Occipital lobe (tissue), 2 donors: ENCODE measurements around the gene NPAT. TPM values are rescaled to one million over a fixed set of nuclear protein-coding genes. Genes with fewer than 3 reads are reported as not detected.
"Not testable (repeated sequence)": the region's sequence is repeated elsewhere in the genome, so short reads cannot be mapped to it uniquely, and the experiment has no call there.

Experiments used
- DNase-seq: peaks from one replicate; lab custom pipeline; 2025; lab: John Stamatoyannopoulos, UW
- total RNA-seq: library from RNA; depleted of rRNA; stranded (reverse); fragments of >200 nt; gene quantifications from one replicate; pipeline ENCODE4 v1.2.3, GENCODE V29; 2014

Gene NPAT
- total RNA-seq, 1 donor from 2014 or later = 31.2 TPM

DNA sequence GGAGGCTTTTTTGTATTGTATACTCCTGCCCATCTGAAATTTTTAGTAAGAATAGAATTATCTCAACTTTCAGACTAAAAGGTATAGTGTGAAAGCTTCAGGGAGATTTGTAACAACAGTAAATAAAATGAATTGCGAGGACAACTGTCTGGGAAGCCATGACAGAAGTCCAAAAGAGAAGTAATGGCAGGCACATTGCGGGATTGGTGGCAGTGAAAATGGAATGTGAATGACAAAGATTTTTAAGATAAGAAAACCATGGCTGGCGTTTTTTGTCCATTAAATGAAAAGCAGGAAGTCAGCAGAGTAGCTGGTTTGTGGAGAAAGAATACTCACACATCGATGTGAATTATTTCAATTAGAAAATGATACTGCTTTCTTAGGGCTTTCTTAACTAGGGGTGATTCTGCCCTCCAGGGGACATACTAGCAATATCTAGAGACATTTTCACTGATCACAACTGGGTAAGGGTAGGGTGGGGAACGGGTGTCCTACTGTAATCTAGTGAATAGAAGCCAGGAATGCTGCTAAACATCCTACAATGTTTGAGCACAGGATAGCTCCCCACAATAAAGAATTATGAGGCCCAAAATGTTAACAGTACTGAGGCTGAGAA lies 1.6 kb downstream of the NPAT start:
- no peak for DNase-seq

DNA sequence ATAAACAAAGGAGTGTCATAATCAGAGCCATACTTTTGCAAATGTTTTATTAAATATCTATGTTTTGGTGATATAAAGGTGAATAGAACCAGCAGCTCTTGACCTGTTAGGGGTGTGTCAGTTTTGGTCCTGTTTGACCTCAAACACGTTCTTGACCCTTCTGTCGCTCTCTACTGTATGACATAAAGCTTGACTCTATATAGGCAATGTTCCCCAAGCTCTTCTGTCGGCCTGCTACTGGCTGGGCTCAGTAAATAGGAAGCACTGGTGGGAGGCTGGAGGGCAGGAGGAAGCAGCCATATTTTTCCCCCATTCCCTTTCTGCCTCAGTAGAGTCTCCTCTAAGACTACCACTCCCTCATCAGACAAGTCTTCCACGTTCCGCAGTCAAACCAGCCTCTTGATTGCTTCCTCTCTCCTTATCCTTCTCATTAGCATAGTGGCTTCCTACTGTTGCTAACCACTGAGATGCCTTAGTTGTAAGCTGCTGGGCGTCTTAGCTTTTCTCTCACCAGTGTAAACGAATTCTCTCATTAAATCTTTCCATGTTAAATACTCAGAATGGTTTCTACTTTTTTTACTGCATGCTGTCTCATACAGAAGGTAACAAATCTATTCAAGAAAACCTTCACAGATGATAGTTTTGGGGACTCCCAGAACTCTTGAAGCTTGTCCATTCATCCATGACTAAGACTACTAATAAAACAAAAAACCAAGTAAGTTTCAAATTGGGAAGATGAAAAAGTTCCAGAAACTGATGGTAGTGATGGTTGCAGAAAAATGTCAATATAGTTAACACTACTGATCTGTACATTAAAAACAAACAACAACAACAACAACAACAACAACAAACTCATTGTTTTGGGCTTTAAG lies 3.3 kb downstream of the NPAT start:
- DNase-seq = no peak

DNA sequence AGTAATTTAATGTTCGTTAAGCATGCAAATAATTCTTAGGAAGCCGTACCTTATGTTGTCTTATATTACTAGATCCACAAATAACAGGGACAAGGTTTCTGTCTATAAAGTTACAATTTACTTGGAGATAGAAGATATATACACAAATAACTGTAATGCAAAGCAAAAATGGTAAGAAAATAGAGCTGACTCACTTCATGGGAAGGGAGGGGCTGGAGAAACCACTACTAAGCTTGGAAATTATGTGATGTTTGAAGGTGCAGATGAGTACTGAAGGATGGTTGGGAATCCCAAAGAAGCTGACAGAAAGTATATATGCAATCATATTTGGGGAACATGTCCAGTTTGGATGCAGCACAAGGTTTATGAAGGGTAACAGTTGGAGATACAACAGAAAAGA lies 4.0 kb downstream of the NPAT start:
- no peak for DNase-seq

DNA sequence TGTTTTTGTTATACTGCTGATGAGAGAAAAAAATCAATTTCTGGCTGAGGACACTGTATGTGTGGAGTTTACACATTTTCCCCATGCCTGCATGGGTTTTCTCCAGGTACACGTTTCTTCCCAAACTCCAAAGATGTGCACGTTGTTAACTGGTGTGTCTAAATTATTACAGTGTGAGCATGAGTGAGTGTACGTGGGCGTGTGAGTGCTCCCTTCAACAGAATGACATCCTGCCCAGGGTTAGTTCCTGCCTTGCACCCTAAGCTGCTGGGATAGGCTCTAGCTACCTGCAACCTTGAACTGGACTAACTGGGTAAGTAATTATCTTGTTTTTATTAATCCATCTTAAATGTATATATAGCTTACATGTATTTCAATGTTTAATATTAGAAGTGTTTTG lies 5.5 kb downstream of the NPAT start:
- DNase-seq = no peak

DNA sequence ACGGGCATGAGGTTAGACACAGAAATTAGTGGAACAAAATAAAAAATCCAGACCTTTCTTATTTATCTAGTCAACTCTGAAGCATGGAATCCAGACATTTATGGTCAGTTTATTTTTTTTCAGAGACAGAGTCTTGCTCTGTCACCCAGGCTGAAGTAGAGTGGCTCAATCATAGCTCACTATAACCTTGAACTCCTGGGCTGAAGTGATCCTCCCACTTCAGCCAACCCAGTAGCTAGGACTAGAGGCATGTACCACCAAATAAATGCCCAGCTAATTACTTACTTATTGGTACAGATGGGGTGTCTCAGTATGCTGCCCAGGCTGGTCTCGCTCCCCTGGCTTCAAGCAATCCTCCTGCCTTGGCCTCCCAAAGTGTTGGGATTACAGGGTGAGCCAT lies 8.7 kb downstream of the NPAT start:
- DNase-seq = no peak

DNA sequence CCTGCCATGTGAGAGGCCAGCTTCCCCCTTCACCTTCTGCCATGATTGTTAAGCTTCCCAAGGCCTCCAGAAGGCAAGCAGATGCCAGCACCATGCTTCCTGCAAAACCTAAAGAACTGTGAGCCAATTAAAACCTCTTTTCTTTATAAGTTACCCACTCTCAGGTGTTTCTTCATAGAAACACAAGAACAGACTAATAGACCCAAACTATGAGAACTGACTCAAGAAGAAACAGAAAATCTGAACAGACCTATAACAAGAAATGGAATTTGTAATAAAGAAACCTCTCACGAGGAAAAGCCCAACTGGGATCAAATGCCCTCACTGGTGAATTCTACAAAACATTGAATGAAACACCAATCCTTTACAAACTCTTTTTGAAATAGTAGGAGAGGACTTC lies 12.0 kb downstream of the NPAT start:
- DNase-seq = no peak

DNA sequence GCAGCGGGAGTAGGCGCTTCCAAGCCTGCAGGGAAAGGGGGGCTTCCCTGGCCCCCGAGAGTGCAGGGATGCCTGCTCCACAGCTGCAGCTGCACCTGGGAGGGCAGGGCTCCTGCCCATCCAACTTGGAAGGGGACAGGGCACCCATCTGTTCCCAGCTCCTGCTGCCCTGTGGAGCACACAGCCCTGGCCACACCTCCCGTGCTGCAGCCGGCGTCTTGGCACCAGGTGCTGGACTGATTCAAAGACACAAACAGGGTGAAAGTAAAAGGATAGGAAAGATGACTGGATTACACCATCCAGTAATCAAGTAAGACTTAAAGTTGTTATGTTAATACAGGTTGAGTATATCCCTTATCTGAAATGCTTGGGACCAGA lies 14.8 kb downstream of the NPAT start:
- DNase-seq = no peak

DNA sequence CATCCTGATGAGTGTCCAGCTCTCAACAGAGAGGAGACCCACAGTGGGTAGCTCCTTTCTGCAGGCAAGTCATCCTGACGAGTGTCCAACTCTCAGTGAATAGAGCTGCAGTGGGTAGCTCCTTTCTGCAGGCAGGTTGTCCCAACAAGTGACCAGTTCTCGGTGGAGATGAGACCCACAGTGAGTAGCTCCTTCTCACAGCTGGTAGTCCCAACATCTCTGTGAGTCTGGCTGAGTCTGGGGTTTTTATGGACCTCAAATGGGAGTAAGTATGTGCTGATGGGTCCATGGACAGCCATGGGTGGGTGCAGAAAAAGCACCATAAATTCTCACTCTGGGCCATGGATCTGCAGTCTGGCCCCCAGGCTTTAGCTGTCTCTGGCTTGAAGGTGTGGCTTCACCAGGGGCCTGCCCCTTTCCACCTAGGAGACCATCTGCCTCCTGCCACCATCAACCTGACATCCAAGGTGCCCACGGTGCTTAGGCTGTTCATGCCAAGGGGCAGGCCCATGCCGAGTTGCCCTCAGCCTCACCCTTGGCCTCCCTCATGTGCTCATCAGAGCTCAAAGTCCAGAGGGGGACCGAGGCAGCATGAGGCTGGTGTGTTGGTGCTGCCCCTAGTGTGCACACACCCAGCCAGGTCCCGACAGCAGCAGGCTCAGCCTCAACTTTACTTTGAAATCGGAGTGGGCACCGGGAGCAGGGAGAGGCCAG lies 15.3 kb downstream of the NPAT start:
- DNase-seq = no peak

DNA sequence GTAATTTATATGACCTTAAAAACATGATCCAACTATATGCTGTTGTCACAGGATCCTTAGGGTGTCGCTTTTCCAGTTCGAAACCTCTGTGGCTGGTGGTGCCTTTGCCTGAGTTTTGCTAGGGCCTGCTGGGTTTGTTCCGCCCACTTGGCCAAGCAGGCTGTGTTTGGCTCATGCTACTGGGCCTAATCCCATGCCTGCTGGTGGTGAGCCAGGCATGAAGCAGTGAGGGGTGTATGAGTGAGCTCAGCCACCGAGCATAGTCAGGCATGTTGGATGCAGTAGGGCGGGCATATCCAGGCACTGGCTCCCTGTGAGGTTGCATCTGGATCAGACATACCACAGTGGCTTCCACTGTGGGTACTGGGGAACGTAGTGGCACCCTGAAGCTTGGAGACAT lies 16.3 kb downstream of the NPAT start:
- no peak for DNase-seq

DNA sequence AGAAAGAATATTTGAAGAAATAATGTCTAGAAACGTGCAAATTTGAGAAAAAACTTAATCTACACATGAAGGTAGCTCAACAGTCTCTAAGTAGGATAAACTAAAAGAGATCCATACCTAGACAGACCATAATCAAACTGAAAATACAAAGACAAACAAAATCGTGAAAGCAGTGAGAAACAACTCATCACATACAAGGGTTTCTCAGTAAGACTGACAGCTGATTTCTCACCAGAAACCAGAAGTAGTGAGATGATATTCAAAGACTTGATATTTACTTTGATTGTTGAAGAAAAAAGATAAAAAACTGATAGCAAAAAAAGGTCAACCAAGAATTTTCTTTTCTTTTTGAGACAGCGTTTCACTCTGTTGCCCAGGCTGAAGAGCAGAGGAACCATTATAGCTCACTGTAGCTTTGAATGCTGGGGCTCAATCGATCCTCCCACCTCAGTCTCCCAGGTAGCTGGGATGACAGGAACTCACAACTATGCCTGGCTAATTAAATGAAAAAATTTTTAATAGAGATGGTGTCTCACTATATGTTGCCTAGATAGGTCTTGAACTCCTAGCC lies 17.4 kb downstream of the NPAT start:
- no peak for DNase-seq

DNA sequence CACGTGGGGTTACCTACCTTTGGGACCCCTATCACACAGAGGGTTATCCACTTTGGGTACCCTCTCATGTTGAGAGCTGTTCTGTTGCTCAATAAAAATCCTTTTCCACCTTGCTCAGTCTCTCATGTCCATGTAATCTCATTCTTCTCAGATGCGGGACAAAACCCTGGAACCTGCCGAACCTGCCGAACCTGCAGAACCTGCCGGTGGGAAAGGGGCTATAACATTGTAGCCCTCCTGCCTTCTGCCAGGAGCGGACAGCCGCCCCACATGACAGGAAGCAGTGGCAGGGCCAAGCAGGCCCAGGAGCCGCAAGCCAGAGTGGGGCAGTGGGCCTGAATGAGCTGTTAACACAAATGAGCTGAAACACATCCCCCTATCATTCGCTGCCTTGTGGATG lies 18.1 kb downstream of the NPAT start:
- DNase-seq = no peak

DNA sequence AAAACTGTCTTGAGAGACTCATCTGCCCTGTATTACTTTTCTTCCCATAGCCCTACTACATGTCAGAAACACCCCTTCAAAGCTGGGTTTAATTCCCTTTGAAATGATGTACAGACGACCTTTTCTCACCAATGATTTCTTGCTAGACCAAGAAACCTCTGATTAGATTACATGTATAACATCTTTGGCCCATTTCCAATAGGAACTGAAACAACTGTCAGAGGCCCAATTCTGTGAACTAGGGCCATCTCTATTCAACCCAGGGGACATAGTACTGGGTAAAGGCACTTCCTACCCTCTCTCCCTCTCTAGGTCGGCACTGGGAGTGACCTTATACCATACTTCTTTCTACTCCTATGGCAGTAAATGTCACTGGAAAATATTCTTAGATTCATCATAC lies 19.4 kb downstream of the NPAT start:
- DNase-seq = no peak

DNA sequence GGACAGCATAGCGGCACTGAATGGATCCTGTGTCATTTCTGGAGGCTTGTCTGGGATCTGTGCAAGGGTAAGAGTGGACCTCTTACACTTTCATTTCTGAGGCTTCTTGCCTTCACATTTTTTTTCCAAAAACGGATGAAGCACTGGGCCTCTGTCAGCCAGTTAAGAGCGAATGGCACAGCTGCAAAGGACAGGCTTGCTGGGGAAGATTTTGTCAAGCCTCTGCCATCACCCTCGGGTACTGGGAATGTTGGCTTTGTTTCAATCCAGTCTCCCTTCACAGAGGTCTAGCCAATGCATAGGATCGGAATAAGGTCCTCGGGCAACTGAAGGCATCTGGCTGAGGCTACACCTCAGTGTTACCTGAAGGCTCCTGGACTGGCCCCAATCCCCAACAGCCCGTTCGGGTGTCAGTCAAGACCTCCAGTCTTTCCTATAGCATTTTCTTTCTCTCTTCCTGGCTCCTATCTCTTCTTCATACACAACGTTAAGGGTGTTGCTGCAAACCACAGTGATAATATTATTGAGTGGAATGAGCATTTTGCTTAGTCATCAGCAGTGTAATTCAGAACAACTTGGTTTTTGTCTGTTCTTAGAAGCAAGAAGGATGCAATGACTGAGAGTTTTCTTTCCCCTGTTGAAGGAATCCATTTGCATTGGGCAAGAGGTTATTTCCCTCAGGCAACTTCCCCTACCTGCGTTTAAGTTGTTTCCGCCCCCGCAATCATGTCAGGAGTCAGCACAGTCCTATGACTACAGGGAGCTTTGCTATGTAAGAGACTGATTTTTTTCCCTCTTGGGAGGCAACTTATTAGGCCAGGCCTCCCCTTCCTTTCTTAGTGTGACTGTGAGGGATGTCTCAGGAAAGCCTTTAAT lies 22.8 kb downstream of the NPAT start:
- no peak for DNase-seq

DNA sequence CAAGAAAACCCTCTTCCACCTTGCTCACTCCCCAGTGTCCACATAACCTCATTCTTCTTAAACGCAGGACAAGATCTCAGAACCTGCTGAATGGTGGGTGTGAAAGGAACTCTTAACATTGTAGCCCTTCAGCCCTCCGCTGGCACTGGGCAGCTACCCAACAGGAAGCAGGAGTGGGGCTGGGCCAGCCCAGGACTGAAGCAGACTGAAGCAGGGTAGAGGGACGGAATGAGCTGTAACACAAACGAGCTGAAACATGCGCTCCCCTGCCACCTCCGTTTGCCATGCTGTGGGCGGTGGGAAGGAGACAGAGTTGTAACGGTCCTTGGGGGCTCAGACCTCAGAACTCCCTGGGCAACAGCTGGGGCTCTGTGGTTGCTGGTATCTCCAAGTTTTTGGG lies 23.6 kb downstream of the NPAT start:
- no peak for DNase-seq

DNA sequence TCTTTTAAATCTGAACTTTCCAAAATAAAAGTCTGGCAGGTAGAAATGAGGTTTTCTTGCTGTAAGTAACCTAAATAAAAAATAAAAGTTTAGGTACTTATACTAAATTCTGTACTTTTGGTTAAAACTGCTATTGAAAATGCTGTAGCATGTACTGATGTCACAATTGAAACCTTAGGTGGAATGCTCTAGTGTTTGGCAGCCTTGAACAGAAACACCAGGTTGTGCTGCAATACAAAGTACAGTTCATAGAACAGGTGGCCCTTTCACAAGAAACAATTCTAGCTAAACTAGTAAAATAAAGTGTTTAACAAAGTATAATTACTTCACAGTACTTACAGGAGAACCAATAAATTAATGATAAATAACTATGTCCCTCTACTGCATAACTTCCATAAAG lies 25.1 kb downstream of the NPAT start:
- no peak for DNase-seq

DNA sequence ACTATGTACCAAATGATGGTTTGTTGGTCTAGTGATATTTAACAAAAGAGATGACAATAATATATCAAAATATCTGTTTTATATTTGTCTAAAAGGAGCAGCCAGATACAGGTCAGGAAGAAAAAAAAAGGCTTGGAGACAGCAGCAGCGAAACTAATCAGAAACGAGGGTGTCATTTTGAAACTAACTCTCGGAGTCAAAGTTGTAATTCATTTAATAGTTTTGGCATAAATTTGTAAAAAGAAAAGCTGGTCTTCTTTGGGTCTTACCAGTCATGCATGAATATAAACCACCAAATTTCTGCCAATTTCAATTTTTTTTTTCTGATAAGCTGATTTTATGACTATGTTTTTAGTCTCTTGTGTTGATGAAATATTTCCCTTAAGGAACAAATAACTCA lies 25.5 kb downstream of the NPAT start:
- DNase-seq = no peak

DNA sequence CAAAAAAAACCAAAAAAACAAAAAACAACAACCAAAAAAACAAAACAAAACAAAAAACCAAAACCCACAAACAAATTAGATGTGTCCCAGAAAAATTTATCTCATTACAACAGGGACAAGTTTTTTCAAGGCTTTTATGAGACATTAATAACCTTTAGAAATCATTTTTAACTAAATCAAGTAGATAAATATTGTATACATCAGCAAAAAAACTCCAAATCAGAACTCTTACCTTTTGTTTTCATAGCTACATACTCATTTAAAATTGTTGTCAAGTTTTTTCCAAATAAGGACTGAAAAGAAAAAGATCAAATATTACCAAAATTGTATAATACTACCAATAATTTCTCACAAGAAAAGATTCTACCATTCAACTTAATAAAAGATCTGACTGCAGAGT lies 28.7 kb downstream of the NPAT start:
- DNase-seq = no peak

DNA sequence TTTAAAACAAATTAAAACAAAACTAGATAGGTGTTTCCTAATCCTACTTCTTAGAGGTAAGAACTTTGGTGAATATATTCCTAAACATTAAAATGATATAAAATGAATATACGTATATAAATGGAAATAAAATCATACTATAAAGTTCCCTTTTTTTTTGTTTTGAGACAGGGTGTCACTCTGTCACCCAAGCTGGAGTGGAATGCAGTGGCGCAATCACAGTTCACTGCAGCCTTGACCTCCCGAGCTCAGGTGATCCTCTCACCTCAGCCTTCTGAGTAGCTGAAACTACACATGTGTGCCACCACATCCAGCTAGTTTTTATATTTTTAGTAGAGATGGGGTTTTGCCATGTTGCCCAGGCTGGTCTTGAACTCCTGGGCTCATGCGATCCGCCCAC lies 44.9 kb downstream of the NPAT start:
- no peak for DNase-seq

DNA sequence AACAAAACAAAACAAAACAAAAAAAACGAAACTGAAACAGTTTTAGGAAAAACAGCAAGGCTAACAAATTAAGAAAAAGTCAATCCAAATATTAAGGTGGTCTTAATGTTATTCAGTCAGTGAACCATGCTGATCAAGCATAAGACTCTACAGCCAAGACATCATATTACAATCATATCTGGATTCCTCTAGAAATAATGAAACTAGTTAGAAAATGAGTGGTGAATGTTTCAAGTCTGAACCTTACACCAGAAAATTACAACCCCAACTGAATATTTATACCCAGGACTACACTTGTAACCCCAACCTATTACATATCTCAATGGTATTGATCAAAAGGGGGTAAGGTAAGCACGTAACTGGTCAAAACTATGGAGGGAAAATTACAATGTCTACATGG lies 52.3 kb downstream of the NPAT start:
- no peak for DNase-seq

DNA sequence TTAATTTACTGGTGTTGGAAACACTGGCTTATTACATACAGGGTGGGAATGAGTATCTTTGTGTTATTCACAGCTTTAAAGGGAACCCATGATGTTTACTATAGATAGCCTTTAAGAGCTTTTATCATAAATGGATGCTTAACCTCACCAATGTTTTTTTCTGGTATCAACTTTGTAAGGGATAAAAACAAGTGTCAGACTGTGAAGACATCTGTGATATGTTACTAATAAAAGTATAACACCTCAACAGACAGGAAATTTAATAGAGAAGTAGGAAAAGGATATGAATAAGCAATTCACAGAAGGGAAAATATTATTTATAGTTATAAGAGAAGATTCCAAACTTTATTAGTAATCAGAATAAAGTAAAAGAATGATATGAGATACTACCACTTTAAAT lies 54.8 kb downstream of the NPAT start:
- DNase-seq = no peak

DNA sequence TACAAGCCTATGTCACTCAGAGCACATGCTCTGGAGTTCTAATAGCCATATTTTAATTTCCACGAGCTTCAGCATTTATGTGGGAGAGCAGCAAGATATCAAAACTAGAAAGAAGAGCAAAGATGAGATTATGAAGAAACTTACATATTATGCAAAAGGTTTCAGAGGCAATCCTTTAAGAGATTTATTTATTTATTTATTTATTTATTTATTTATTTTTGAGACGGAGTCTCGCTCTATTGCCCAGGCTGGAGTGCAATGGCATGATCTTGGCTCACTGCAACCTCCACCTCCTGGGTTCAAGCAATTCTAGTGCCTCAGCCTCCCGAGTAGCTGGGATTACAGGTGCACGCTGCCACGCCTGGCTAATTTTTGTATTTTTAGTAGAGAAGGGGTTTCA lies 59.6 kb downstream of the NPAT start:
- not testable (repeated sequence) for DNase-seq
